HT1080 (cell line): Measurements from ENCODE around the gene SPTBN1. TPM values are rescaled to one million over a fixed set of nuclear protein-coding genes. Genes with fewer than 3 reads are reported as not detected.

Experiments used
- DNase-seq: peaks from one replicate; pipeline ENCODE4 v3.0.0-alpha.2; 2015; ENCODE audit warnings: low read depth
- polyA plus RNA-seq, 2 experiments: library from polyadenylated mRNA; depleted of rRNA; stranded (reverse); fragments of >200 nt; gene quantifications; 2 replicates each; pipeline ENCODE4 v1.2.3, GENCODE V29; 2015
- total RNA-seq: library from RNA; depleted of rRNA; stranded (reverse); fragments of >200 nt; shearing (Covaris generic); gene quantifications from 2 replicates; pipeline ENCODE4 v1.2.3, GENCODE V29; 2014; rRNA removed

Gene SPTBN1
- 79.9 and 89.9 TPM in 2 replicates for total RNA-seq
- polyA plus RNA-seq (2015; cell fraction: cytosol; rRNA removed), result 11.9 and 14.6 TPM in 2 replicates
- 300 and 308 TPM in 2 replicates for polyA plus RNA-seq (2015; cell fraction: nucleus; rRNA removed)

GRCh38 chr2:54455563-54456361 lies at the start of gene SPTBN1:
SPTBN1 (plus strand) TSS chr2:54456327; CDS start chr2:54526419, 70,092 bp downstream.
- peak; percentile 44 for DNase-seq

- no peak for DNase-seq
Observed at GRCh38 chr2:54407693-54408092, 48.4 kb upstream of the SPTBN1 start.

- no peak for DNase-seq
Observed at GRCh38 chr2:54408288-54408687, 47.8 kb upstream of the SPTBN1 start.

- no peak for DNase-seq
Observed at GRCh38 chr2:54409752-54410151, 46.4 kb upstream of the SPTBN1 start.

GRCh38 chr2:54411801-54412354 lies 44.2 kb upstream of the SPTBN1 start:
- no peak for DNase-seq

- peak; percentile 13 for DNase-seq
Observed at GRCh38 chr2:54416166-54416813, 39.8 kb upstream of the SPTBN1 start.

GRCh38 chr2:54416938-54417337 lies 39.2 kb upstream of the SPTBN1 start:
- no peak for DNase-seq

- no peak for DNase-seq
Observed at GRCh38 chr2:54417577-54417976, 38.5 kb upstream of the SPTBN1 start.

GRCh38 chr2:54419388-54419787 lies 36.7 kb upstream of the SPTBN1 start:
- DNase-seq, result no peak

GRCh38 chr2:54419855-54420523 lies 36.1 kb upstream of the SPTBN1 start:
- no peak for DNase-seq

- no peak for DNase-seq
Observed at GRCh38 chr2:54420524-54421172, 35.5 kb upstream of the SPTBN1 start.

- DNase-seq, result no peak
Observed at GRCh38 chr2:54422072-54422581, 34.0 kb upstream of the SPTBN1 start.

GRCh38 chr2:54423213-54423612 lies 32.9 kb upstream of the SPTBN1 start:
- no peak for DNase-seq

GRCh38 chr2:54424555-54425163 lies 31.5 kb upstream of the SPTBN1 start:
- DNase-seq, result no peak

GRCh38 chr2:54428108-54428831 lies 27.9 kb upstream of the SPTBN1 start:
- DNase-seq, result no peak

- no peak for DNase-seq
Observed at GRCh38 chr2:54429054-54429453, 27.1 kb upstream of the SPTBN1 start.

- no peak for DNase-seq
Observed at GRCh38 chr2:54429811-54430551, 26.1 kb upstream of the SPTBN1 start.

GRCh38 chr2:54430649-54431048 lies 25.5 kb upstream of the SPTBN1 start:
- no peak for DNase-seq
